Measurements from ENCODE around the gene ZBTB47. TPM values are rescaled to one million over a fixed set of nuclear protein-coding genes. Genes with fewer than 3 reads are reported as not detected.
A peak's percentile ranks its signal among the peaks of the same experiment; 100 is the strongest.

The ZBTB47 gene
- total RNA-seq, 1 donor from 2014 or later = 26.7 TPM

GRCh38 chr3:42705058-42705767, 51.7 kb downstream of the ZBTB47 start:
- no peak for TF ChIP-seq CTCF (IDR thresholded peaks at IDR 0.05)
- H3K36me3 Mint-ChIP-seq (ENCODE audit: unreplicated experiment) = no peaks in the 10 kb centered on the region
- peaks cover 4% of the 10 kb centered on the region for H3K27me3 Mint-ChIP-seq (ENCODE audit: unreplicated experiment)
- H3K4me1 Mint-ChIP-seq (ENCODE audit: unreplicated experiment) = no peaks in the 10 kb centered on the region
- no peaks in the 10 kb centered on the region for H3K9me3 Mint-ChIP-seq (ENCODE audit: unreplicated experiment)
- peak; percentile 77 for DNase-seq (ENCODE audit: extremely low spot score, unreplicated experiment)
- no peak overlapping the region for H3K4me3 Mint-ChIP-seq (ENCODE audit: unreplicated experiment)
- no peak overlapping the region for H3K27ac Mint-ChIP-seq (ENCODE audit: unreplicated experiment)

- peak; percentile 70 for DNase-seq (ENCODE audit: extremely low spot score, unreplicated experiment)
- Mint-ChIP-seq H3K9me3 (ENCODE audit: unreplicated experiment) (no peaks in the 10 kb centered on the region), H3K4me3 (ENCODE audit: unreplicated experiment) (no peak overlapping the region), H3K27me3 (ENCODE audit: unreplicated experiment) (peaks cover 4% of the 10 kb centered on the region), H3K36me3 (ENCODE audit: unreplicated experiment) (no peaks in the 10 kb centered on the region), H3K27ac (ENCODE audit: unreplicated experiment) (no peak overlapping the region), H3K4me1 (ENCODE audit: unreplicated experiment) (no peaks in the 10 kb centered on the region)
- TF ChIP-seq CTCF (IDR thresholded peaks at IDR 0.05) = no peak
Measured at GRCh38 chr3:42705962-42706585, 52.6 kb downstream of the ZBTB47 start.

GRCh38 chr3:42706721-42707619, 53.5 kb downstream of the ZBTB47 start:
- DNase-seq (ENCODE audit: extremely low spot score, unreplicated experiment) = peak; percentile 68
- TF ChIP-seq CTCF (IDR thresholded peaks at IDR 0.05) = no peak
- H3K27ac Mint-ChIP-seq (ENCODE audit: unreplicated experiment) = no peak overlapping the region
- no peaks in the 10 kb centered on the region for H3K4me1 Mint-ChIP-seq (ENCODE audit: unreplicated experiment)
- H3K36me3 Mint-ChIP-seq (ENCODE audit: unreplicated experiment) = no peaks in the 10 kb centered on the region
- peaks cover 9% of the 10 kb centered on the region for H3K27me3 Mint-ChIP-seq (ENCODE audit: unreplicated experiment)
- no peaks in the 10 kb centered on the region for H3K9me3 Mint-ChIP-seq (ENCODE audit: unreplicated experiment)
- no peak overlapping the region for H3K4me3 Mint-ChIP-seq (ENCODE audit: unreplicated experiment)

- H3K9me3 Mint-ChIP-seq (ENCODE audit: unreplicated experiment) = no peaks in the 10 kb centered on the region
- peak; percentile 70 for DNase-seq (ENCODE audit: extremely low spot score, unreplicated experiment)
- H3K27me3 Mint-ChIP-seq (ENCODE audit: unreplicated experiment) = peaks cover 9% of the 10 kb centered on the region
- no peaks in the 10 kb centered on the region for H3K4me1 Mint-ChIP-seq (ENCODE audit: unreplicated experiment)
- no peak overlapping the region for H3K27ac Mint-ChIP-seq (ENCODE audit: unreplicated experiment)
- no peak overlapping the region for H3K4me3 Mint-ChIP-seq (ENCODE audit: unreplicated experiment)
- H3K36me3 Mint-ChIP-seq (ENCODE audit: unreplicated experiment) = no peaks in the 10 kb centered on the region
- no peak for TF ChIP-seq CTCF (IDR thresholded peaks at IDR 0.05)
Measured at GRCh38 chr3:42707620-42708355, 54.3 kb downstream of the ZBTB47 start.

Data from osteocyte (in vitro differentiated cells).